ENCODE data around the gene P2RX3. TPM values are rescaled to one million over a fixed set of nuclear protein-coding genes. Genes with fewer than 3 reads are reported as not detected.
"Not testable (repeated sequence)": the region's sequence is repeated elsewhere in the genome, so short reads cannot be mapped to it uniquely, and the experiment has no call there.

The P2RX3 gene
- total RNA-seq, 1 donor from 2014 or later: not detected

DNA sequence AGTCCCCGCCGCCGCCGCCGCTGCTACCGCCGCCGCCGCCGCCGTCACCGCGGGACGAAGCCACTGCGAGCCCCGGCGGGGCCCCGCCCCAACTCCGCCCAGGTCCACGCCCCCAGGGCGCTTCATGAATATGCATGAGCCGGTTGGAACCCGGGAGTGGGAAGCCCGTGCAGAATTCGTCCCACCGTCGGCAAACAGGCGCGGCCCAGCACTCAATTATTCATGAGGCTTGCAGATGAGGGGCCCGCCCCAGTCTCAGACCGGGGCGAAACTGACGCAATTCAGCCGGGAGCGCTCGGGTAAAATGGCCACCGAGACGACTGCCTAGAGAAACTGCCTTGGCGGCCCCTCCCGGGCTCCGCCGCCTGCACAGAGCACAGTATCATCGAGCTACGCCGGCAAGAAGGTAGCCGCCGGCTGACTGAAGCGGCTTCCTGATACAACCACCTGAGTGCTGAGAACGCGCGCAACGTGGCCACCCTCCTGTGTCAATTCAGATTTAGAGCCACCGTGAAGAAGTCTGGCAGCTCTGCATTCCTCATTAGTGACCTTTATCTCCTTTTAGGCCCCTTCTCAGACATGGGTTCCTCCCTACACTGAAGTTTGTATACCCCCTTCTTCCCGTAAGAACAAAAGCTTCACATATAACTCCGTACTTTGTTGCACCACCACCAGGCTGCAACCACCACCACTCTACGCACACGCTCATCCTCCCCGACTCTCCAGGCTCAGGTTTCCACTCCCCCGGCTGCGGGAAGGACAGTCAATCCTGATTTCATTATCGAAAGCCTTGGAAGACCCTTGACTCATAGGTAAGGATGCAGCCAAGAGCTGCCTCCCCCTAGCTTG, 13.0 kb upstream of the P2RX3 start, which contains the start of gene TNKS1BP1:
Gene TNKS1BP1, minus strand, starts transcription at position 67 of the 849 bp plus-strand sequence. CDS start 3,067 bp downstream, outside the sequence.
- peak; percentile 98 for DNase-seq

- peak; percentile 47 for DNase-seq
These were observed 12.5 kb upstream of the P2RX3 start for GRCh38 chr11:57325735-57326048.

DNA sequence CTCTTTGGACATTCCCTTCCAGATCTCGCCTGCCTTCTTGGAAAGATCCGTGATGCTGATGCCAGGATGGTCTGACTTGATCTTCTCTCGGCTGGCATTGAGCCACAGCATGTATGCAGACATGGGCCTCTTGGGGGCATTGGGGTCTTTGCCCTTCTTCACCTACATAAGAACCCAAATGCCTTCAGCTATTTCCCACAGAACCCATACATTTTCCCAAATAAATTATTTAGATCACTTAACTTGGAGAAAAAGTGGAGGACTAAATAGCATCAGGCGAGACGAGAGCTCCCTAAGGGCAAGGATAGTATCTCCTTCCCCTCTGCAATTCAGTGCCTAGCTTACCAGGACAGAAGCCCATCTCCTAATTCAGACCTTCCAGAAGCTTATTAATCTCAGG, 10.4 kb upstream of the P2RX3 start:
- no peak for DNase-seq

DNA sequence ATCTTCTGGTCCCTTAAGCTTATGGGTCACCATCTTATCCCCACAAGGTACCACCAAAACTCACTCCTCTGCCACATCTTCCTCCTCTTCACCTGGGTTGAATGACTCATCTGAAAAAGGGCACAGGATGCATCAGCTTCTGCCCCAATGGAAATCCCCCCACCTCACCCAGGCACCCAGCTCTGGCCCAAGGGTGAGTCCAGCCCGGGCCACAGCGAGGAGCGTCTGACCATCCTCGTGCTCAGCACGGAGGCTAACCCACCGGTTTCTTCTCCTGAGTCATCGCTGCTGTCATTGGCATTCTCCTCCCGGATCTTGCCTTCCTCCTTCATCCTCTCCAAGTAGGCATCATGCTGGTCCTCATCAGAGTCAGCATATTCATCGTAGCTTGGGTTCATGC, 8.1 kb upstream of the P2RX3 start:
- DNase-seq: no peak

DNA sequence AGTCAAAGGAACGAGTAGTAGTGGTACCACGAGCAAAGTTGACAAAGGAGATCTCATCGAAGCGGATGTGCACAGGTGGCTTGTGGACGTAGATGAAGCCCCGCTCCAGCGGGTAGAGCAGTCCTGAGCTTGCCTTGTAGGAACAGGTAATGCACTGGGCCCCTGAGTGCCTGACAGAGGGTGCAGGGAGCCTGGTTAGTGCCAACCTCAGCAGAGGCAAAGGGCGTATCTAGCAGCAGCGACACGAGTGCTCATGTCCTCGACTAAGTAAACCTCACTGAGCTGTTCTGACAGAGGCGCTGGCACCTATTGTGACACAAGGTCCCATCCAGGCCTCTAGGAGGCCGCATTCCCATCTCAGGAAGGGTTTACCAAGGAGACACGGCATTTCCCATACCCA, 6.4 kb upstream of the P2RX3 start:
- DNase-seq: no peak

GRCh38 chr11:57332694-57333440, 5.3 kb upstream of the P2RX3 start:
- no peak for DNase-seq

DNA sequence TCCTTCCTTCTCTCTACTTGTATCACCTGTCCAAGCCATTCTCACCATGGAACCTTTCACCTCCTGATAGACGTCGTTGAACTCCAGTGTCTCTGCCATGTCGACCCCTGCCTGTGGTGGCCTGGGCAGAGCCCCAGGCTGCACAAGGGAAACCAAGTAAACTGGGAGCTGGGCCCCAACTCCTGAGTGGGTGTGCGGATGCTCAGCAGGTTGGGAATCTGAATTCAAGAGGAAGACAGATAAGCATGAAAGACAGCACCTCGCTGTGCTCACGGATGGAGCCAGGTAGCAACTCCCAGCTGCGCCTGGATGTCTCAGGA, 3.2 kb upstream of the P2RX3 start:
- no peak for DNase-seq

DNA sequence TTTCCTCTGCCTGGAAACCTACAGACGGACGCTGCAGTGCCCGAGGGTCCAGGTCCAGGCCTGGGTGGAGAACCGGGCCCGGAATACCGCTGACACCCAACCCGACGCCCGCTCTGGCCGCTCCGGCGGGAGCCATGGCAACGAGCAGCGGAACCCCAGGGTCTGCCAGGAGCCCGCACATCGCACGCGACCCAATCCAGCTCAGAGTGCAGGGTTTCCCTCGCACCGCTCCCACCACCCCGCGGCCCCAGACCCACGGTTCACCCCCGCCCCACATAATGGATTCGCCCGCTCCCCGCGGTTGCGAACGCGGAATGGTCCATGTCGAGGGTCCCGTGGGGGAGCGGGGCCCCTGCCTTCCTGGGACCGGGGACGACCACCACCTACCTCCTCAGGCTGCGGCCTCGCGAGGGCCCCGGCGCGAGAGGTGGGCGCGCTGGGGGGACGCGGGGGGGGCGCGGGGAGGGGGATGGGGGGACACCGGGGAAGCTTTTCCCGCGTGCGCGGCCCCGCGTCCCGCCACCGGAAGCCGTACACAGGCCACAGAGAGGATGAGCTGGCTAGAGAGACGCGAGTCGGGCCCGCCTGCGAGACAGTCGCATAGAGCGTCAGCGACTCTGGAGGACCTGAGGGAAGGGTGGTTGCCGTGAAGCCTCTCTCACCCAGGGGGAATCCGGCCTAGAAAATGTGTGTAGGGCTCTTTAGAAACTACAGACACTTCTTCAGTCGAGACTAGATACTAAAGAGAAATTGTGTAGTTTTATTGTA, 2.6 kb upstream of the P2RX3 start, which contains the start of gene SSRP1:
Gene SSRP1, minus strand, starts transcription at position 550 of the 768 bp plus-strand sequence. CDS start 771 bp downstream, outside the sequence.
- peak; percentile 95 for DNase-seq

DNA sequence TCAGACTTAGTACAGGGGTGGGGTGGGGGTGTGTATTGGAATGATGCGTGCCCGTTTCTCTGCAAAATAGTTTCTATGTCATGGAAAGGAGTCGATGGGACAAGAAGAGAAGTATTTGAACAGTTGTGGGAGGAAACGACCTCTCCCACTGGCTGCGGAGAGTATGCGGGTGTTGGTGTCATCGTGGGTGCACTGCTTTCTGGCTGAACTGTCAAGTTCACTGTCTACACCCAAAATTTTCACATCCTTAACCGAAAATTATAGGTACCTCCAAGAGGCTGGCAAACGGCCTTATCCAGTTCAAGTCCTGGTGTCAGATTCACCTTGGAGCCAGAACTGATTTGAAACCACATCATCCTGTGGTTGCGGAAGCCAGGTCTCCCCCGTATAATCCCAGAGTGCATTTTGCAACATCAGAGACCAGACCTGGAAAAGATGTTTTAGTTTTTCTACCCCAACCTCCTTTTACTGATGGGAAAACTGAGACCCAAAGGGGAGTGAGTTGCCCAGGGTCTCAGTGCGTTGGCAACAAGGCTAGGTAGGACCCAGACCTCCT, 2.0 kb upstream of the P2RX3 start:
- DNase-seq: no peak

- not testable (repeated sequence) for DNase-seq
These were observed 1.3 kb upstream of the P2RX3 start for GRCh38 chr11:57336856-57337255.

DNA sequence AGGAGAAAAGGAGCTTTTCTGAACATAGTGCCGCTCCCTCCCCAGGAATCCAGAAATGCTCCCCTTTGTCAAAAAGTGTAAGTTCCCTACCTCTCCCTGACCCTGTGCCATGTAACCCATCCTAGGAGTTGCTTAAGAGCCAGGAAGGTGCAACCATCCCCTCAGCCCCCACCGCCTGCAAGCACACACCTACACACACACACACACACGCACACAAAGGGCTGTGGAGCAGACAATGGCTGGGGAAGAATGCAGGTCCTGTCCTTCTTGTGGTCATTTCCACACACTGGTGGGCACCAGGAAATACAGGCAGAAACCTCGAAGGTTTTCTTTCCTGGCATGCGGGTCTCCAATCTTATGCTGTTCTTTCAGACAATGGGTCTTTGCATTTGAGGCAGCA, 1.2 kb downstream of the P2RX3 start:
- no peak for DNase-seq

DNA sequence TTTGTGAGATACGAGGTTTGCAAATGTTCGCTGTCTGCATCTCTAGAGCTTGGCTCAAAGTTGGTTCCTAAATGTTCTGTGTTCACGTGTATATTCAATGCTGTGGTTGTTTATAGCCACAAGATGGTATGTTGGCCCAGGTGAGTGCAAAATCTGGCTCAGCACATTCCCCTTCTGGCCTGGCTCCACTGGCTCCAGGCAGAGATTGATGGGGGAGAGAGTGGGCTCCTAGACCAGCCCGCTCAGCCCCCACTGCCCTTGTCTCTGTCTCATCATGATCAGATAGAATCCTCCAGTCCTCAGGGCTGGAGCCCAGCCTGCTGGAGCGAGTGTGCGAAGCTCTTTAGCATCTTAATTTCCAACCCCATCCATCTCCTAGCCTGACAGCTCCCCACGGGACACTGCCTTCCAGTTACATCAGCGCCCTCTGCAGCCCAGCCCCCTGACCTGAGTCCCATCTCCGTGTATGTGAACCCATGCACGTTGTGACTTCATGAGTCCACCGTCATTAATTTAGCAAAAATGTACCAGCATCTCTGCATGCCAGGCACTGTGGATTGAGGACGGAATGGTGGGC, 2.0 kb downstream of the P2RX3 start:
- no peak for DNase-seq

DNA sequence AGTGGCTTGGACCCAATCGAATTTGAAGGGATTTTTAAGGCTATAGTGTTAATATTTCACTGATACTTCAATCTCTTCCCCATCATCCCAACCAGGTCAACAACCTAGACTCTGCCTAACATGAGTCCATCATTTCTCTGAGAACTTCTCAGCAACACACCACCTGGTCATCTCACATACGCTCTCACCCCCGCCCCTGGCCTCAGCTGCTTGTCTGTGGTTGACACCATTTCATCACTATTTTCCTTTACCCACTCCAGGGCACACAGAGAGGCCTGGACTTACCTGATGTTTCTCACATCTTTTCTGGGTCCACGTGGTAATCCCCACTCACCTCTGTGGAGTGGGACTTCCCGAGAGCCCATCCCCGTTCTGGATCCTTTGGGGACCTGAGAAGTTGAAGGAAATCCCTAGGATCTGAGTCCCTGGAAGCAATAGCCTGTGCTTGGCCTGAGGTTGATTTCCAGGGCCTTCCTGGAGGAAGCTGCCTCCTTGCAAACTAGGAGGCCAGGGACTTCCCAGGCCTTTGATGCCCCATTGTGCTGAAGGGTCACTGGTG, 3.2 kb downstream of the P2RX3 start:
- no peak for DNase-seq

DNA sequence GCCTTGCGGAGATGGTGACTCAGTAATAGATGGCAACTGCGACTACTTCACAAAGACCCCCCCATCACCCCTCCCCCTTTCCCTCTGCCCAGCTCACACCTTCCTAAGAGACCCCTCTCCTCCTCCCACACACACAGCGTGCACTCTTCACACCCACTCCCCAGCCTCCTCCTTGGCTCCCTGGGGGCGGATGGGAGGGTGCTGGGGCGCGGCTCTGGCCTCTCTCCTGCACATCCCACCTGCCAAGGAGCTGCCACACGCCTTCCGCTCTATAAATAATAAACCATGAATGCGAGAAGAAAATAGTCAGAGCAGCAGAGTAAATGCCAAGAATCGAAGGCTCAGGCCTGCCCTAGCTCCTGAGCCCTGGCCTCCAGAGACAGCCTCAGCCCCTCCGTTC, 4.5 kb downstream of the P2RX3 start:
- DNase-seq: no peak

GRCh38 chr11:57343825-57344224, 5.7 kb downstream of the P2RX3 start:
- no peak for DNase-seq

- DNase-seq: no peak
These were observed 6.7 kb downstream of the P2RX3 start for GRCh38 chr11:57344826-57345225.

- DNase-seq: peak; percentile 80
These were observed 7.5 kb downstream of the P2RX3 start for GRCh38 chr11:57345555-57346211.

GRCh38 chr11:57347336-57347735, 9.2 kb downstream of the P2RX3 start:
- DNase-seq: no peak

GRCh38 chr11:57348052-57348451, 9.9 kb downstream of the P2RX3 start:
- no peak for DNase-seq

- no peak for DNase-seq
These were observed 10.6 kb downstream of the P2RX3 start for GRCh38 chr11:57348636-57349313.
